NCI-H510A (cell line): ENCODE data around the gene HABP4.

ENCODE experiments used
- DNase-seq: peaks from one replicate; lab custom pipeline; 2025; lab: John Stamatoyannopoulos, UW

Gene HABP4

DNA sequence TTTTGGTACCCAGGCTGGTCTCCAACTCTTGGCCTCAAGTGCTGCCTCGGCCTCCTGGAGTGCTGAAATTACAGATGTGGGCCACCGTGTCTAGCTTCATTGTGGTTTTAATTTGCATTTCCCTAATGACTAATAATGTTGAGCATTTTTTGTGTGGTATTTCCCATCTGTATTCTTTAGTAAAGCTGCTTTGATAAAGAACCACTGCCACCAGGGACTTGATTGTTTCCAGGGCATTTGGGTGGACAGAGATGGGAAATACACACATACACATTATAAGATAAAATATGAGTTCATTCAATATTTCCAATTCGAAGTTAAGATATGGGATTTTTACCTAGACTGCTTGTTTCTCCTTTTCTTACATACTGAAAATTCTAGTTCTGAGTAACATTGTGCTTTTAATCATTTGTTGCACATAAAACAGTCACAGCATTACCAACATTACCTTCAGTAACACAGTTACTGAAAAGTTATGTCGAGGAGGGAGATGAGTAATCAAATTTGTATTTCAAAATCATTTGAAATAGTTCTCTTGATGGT is 28.9 kb downstream of the HABP4 start:
- no peak for DNase-seq

DNA sequence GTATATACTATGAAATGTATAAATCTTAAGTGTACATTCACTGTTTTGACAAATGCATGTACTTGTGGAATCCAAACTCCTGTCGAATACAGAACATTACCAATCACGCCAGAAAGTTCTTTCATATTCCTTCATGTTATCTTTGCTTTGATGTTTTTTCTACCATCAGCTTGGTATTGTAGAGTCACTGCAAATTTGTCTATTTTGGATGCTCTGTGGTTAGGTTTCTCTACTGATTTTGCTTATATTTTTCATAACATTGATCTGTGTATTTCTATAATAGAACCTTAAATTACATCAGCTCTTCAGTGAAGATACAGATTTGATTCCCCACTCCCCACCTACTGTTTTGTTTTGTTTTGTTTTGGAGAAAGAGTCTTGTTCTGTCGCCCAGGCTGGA is 30.8 kb downstream of the HABP4 start:
- no peak for DNase-seq

DNA sequence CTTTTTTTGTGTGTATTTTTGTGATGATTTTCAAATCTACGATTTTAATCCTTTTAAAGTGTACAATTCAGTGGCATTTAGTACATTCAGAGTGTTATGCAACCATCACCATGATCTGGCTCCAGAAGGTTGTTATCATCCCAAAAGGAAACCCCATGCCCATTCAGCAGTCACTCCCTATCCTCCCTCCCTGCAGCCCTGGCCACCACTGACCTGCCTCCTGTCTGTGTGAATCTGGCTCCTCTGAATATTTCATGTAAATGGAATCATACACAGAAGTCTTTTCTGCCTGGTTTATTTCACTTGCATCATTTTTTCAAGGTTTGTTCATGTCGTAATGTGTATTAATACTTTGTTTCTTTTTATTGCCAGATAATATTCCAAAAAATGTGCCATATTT is 32.5 kb downstream of the HABP4 start:
- DNase-seq = no peak

DNA sequence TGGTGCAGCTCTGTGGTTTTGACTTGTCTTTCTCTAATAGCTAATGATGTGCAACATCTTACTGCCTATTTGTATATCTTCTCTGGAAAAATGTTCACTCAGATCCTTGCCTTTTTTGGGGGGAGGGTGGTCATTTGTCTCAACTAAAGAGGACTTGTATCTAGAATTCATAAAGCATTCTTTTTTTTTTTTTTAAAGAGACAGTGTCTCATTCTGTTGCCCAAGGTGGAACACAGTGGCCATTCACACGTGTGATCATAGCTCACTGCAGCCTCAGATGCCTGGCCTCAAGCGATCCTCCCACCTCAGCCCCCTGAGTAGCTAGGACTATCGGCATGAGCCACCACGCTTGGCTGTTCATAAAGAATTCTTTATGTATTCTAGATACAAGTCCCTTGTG is 33.2 kb downstream of the HABP4 start:
- DNase-seq = no peak

DNA sequence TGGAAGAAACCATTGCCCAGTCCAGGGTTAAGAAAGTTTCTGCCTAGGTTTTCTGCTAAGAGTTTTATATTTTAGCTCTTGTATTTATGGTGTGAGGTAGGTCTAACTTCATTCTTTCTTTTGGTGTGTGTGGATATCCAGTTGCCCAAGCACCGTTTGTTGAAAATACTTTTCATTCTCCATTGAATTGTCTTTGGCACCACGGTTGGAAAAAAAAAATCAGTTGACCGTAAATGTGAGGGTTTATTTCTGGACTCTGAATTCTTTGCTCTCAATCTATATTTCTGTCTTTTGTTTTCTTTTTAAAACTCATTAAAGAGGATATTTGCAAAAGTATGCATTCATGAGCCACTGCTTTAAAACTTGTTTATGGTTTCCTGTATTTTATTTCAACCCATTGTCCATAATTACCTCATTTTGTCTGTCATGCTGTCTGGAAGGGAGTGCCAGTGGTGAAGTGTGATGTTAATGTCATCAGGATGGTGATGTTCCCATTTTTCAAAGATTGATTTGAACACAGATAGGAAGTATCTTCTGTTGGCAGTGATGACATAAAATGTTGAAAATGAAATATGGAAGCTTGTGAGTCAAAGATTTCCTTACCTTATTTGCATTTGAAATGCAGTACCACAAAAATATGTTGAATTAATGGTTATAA is 33.9 kb downstream of the HABP4 start:
- DNase-seq = no peak

DNA sequence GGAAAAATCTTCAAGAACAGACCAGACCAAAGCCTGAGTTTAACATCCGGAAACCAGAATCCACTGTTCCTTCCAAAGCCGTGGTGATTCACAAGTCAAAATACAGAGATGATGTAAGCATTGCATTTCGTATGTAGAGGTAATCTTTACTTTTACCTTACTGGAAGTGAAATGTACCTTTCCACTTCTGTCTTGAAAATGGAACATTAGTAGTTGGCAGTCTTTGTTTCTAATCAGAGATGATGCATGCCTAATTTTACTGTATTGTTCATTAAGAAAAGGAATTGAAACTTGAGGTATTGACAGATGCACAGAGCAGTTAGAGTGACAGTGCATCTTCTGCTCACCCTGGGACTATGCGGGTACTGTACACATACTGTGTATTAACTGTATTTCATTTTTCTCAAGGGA is 34.6 kb downstream of the HABP4 start:
- DNase-seq = no peak

DNA sequence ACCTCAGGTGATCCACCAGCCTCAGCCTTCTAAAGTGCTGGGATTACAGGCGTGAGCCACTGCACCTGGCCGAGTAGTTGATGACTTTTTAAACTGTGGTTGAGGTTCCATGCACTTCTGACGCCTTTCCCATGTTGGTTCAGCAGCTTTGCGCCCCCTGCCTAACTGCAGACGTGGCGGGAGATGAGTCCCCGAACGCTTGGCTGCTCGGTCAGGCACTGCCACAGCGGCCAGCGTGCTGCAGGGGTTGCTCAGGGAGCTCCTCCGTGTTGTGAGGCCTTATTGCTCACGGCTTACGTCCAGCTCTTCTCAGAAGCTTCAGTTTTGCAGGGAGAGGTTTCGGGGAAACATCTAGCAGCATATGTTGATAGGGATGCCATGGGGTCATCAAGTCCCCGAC is 35.3 kb downstream of the HABP4 start:
- no peak for DNase-seq

DNA sequence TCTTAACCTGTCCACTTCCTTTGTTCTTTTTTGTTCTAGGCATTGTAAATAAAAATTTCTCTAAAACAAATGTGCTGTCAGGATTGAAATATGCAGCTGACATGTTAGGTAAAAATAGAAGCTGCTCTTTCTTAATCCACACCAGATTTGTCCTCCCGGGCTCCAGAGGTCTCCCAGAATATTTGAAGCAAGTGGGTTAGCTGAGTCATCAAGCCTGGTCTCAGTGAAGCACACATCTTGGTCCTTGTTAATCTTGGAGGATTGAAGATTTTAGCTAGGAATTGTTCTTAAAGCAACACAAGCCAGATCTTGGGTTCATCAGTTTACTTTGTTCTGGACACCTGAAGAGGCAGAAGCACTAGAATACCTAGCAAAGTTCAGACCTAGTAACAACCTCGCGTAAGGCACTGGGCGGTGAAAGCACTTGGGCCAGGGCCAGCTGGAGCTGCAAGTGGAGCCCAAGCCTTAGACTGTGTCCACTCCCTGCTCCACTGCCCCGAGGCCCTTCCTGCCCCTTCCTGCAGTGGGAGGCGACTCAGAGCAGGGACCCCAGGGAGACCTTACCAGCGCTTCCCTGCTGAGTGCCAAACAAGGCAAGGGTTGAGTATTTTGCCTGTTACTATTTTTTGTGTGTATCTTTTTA is 36.5 kb downstream of the HABP4 start:
- DNase-seq = no peak

DNA sequence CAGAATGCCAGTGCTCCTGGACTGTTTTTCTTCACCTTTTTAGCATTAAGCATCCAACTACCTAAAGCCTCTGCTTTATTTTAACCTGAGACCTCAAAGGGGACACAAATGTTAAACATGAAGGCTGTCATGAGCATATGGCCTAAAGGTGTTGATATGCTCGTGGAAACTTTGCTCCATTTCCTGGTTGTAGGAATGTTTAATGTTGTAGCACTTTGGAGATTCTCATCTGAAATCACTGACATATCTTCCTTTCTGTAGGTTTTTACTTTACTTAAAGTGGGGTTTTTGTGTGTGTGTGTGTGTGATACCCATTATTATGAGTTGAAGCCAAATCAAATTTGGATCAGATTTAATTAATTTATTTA is 37.0 kb downstream of the HABP4 start:
- DNase-seq = no peak

DNA sequence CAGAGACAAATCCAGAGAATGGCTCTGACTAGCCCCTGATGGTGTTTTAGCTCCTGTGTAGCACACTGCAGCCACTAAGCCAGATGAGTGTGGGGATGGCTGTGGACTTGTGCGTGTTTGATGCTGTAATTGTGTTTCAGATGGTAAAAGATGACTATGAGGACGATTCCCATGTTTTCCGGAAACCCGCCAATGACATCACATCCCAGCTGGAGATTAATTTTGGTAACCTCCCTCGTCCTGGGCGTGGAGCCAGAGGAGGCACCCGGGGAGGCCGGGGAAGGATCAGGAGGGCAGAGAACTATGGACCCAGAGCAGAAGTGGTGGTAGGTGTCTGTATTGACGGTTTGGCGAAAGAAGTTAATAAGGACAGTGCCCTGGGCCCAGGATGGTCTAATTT is 38.0 kb downstream of the HABP4 start:
- DNase-seq = no peak

DNA sequence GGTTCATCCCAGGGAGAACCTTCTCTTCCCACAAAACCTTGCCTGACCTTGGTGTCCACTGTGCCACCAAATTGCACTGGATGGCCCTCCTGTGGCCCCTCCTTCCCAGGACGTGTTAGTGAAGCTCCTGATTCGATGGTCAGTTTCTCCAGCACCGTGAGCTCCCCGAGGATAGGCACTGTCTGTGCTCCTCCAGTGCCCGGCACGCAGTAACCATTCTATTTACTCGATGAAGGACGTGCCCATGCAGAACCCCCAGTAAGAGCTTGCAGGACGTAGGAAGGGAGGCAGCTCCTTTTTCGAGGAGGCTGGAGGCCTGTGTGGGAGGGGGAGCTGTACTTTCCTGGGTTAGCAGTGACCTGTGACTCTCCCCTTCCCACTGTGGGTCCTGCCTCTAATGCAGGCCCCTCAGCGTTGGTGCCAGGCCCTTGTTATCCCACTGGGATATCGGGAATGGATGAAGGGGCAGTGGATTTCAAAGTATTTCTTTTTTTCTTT is 39.6 kb downstream of the HABP4 start:
- DNase-seq = no peak

DNA sequence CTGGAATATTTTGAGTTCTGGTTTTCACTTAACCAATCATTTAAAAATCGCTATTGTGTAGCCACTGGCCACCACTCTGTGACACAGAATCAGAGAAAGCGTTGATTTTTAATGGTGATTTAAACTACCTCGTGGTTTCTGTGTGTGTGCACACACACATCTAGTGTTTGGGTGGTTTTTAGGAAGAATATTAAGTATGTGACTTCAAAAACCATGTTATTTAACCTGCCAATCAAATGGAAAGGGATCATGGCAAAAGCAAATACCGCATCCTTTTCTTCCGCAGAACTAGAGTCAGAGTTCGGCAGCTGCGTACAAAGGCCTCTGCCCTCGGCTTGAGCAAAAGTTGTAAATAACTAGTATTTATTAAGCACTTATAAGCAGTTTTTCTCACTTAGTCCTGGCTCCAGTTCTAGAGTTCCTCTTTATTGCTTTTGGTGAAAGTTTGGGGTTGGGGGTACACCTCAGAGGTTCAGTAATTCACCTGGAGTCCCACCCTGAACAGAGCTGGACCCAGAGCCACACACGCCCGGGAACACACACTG is 40.6 kb downstream of the HABP4 start:
- DNase-seq = no peak

DNA sequence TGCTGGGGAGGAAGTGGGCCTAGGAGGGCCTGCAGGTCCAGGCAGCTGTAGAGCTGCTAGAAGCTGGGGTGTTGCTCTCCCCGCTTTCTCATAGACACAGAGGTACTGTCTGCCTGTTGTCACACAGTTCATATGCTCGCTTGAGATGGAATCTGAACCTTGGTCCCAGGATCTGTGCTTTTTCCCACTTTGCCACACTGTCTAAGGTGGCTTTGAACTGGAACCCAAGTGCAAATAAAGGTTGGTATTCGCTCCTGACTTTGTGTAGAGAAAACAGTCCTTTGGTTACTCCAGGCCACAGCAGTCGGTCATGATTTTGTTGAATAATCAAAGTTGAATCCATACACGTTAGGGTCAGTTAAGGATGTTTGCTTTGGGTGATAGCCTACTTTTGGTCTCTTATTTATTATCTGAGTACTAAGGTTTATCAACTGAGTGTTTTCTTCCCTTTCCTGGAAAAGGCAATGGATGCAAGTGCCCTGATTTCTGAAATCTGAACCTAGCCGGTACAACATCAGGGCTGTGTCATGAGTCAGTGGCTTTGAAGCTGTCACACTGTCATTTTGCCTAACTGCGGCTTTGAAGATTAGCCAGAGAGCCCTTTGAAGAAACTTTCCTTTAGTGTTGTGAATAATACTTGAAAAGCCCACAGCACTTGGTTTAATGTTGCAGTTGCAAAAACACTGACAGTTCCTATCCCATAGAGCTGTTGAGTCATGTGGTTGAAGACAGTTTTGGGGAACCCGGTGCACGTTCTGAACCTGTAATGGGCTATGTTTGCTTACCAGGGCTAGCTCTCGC is 41.3 kb downstream of the HABP4 start:
- DNase-seq = no peak

DNA sequence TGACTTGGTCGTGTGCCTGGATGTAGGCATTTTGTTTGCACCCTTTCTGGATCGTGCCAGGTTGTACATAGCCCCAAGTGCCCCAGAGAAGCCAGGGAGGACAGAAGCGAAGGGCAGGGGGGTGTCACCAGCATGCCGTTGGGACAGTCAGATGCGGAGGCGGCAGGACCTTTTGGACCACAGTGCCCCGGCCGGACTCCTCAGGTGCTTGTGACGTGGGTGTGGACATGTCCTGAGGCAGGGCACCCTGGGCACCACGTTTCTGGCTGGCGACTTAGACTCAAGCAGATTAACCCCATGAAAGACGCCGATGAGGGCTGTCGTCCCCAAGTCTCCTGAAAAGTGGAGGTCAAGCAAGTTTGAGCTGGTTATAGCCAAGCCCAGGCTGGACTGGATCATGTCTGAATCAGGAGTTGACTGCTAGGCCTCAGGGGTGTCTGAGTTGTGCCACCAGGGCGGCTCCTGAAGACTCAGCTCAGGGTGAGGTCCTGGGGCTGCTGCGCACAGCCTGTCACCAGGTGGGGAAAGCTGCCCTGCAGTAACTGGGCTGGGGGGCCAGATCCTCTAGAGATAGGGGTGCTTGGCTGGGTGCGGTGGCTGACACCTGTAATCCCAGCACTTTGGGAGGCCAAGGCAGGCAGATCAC is 42.0 kb downstream of the HABP4 start:
- DNase-seq = no peak

DNA sequence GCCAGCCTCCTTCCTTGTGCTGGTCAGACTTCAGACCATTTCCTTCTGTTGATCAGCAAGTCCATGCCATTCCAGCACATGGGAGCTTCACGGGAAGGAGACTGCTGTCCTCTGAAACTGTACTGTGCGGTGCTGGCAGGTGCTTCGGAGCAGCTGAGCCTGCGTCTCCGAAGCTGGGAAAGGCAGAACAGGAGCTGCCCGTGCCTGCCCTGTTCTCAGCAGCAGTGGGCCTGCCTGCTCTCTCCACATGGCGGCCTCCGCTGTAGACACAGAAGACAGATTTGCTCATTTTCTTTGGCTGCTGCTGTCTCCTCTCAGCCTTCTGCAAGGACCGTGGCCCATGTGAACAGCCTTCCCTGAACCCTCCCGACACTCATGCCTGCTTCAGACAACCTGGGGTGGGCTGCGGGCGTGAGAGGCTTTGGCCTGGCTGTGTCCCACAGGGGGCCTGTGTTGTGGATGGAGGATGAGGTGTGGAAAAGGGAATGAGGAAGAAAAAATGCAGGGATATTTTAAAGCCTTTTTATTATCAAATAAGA is 43.1 kb downstream of the HABP4 start:
- DNase-seq = no peak

DNA sequence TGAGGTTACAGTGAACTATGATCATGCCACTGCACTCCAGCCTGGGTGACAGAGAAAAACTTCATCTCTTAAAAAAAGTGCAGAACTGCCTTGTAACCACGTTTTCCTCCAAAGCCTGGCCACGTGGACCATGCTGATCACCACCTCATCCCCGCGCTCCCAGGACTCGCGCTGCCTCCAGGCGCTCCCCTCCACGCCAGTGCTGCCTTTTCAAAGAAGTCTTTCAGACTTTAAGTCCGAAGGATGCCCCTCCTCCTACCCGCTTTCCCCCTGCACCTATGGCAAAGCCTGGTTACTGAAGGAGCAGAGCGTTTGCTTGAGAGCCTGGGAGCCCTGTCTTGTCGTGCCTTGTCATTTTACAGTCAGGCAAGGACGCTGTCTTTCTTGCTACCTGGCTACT is 43.8 kb downstream of the HABP4 start:
- no peak for DNase-seq

DNA sequence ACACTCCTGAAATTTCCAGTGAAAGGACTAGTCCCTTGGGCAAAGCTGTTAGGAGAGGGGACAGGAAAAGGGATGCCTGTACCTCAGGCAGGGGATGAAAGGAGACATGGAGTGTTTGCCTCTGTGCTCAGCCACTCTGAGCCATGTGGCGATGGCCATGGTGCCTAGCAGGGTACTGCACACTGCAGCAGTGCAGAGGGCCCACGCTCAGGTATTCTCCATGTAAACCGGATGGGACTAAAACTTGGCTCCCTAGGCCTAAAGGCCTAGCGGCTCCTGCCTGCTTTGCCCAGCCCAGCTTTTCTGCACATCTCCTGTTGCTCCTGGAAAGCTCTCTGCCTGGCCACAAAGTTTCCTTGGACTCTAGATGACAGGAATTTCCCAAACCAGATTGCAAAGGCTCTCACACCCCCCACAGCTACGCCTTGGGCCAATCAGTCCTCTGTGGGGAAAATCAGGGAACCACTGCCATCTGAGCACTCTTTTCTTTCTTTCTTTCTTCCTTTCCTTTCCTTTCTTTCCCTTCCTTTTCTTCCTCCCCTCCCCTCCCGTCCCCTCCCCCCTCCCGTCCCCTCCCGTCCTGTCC is 44.3 kb downstream of the HABP4 start:
- no peak for DNase-seq

DNA sequence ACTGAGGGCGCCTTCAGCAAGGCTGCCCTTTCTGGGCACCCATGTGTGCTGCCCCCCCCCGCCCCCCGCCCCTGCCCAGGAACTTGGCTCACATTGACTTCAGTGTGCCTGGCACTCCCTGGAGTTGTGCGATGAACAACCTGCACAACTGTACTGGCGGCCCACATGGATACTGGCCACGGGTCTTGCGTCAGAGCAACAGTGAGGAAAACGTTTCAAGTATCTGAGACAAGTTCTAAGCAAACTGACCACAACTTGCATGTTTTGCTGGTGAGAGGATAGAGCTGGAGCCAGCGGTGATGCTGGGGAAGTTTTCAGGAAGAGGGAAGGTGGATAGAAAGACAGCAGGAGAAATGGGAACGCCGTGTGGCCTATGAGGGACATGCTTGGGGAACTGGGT is 45.4 kb downstream of the HABP4 start:
- no peak for DNase-seq

DNA sequence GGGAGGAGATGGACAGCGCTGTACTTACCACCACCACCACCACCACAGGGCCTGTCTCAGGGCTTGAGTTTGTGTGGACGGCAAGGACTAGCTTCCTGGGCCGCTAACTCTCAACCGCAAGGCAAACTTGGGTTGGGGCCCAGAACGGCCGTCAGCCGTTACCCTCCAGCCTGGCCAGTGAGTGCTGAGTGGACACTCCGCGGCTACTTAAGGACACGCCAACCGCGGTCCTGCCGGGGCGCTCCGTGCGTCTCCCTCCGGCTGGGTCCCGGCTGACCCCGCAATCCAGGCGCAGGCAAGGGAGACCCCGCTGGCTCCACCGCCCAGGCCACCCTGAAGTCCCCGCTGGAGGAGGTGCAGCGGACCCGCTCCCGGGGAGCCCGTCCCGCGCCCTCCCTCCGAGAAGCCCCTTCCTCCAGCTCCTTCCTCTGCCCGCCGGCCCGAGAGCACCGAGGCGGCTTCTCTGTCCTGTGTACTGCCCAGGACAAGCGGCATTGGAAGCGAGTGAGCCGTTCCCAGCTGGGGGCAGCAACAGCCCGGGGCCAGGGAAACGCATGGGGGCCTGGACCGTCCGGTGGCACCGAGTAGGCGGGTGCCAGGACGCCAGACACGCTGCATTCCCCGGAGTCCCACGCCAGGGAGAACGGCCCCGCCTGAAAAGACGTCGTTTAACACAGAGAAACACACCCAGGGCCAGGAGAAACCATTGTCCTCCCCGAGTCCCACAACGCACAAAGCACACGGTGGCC is 46.6 kb downstream of the HABP4 start:
- DNase-seq = no peak

DNA sequence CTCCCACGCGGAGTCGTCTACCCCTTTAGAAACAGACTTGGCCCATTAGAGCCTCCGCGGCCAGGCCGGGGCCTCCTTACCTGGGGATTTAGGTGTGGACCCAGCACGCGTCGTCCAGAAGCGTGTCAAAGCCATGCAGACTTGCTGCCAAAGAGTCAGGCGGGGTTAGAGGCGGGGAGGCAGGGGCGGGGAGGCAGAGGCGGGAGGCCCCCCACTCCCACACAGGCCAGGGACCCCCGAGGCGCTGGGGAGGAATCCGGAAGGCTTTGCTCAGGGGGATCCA is 47.1 kb downstream of the HABP4 start:
- no peak for DNase-seq

DNA sequence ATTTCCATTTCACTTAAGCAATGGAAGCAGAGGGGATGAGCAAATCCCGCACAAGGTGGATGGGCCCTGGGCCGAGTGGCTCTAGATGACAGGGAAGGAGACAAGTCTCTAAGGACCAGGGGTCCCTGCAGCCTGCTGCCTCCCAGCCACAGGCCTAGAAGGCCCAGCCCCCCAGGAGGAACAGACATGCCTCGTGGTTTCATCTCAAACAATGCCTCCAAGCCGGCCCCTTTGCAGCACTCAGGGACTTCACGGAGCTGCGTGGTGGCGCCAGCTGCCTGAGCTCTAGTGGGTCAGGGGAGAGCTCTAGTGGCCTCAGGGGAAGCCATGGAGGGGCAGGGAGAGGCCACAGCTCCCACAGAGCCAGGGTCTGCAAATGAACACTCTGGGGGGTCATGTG is 48.8 kb downstream of the HABP4 start:
- DNase-seq = no peak
